Thoracic aorta (tissue), 2 donors: ENCODE results near the gene PRDM5. TPM values are rescaled to one million over a fixed set of nuclear protein-coding genes. Genes with fewer than 3 reads are reported as not detected.

Source experiments
- ATAC-seq: fragments of 150-250 bp; one replicate; pipeline ENCODE4 v1.8.0; 2017; ENCODE audit warnings: low read depth; ENCODE audit not compliant: insufficient number of reproducible peaks, low FRiP score
- DNase-seq: peaks from one replicate; pipeline ENCODE4 v3.0.0-alpha.2; 2020; ENCODE audit warnings: low spot score
- H3K27ac ChIP-seq, 2 donors: fragments of 200-600 bp; sonication (generic); 1 replicate in 1 of 2; 2 replicates in 1 of 2; pipeline ENCODE4 v1.5.1; 2016; ENCODE audit warnings: mild to moderate bottlenecking in 2 of 2, moderate library complexity in 2 of 2
- H3K27me3 ChIP-seq: fragments of 200-600 bp; sonication (generic); replicated peaks from 2 replicates; pipeline ENCODE4 v1.6.0; 2016; ENCODE audit warnings: mild to moderate bottlenecking; ENCODE audit not compliant: insufficient read depth
- H3K36me3 ChIP-seq: fragments of 200-600 bp; sonication (generic); one replicate; pipeline ENCODE4 v1.5.1; 2016
- H3K4me1 ChIP-seq, 2 donors: fragments of 200-600 bp; sonication (generic); 1 replicate in 1 of 2; 2 replicates in 1 of 2; pipeline versions ENCODE4 v1.5.1 to v1.6.0; 2016; ENCODE audit warnings: low read depth in 2 of 2, mild to moderate bottlenecking in 1 of 2; ENCODE audit not compliant: control insufficient read depth in 1 of 2
- H3K4me3 ChIP-seq: fragments of 200-600 bp; sonication (generic); 2 replicates; pipeline ENCODE4 v1.5.1; 2016; ENCODE audit warnings: mild to moderate bottlenecking
- H3K9me3 ChIP-seq: fragments of 200-600 bp; sonication (generic); 2 replicates; pipeline ENCODE4 v1.5.1; 2016
- CTCF ChIP-seq: fragments of 200-600 bp; sonication (generic); IDR thresholded peaks from one replicate; pipeline ENCODE4 v1.5.1; 2019; ENCODE audit warnings: antibody characterized with exemption
- total RNA-seq, 2 donors: library from RNA; depleted of rRNA; stranded (reverse); fragments of >200 nt; gene quantifications; one replicate each; pipeline versions ENCODE4 v1.1.0 to v1.2.3, GENCODE V29; 2016

The PRDM5 gene
- total RNA-seq = 10 to 100 TPM; 16.6 to 19.9 TPM

- peaks cover 14 to 22% of the 10 kb centered on the region in 2 donors for H3K4me1 ChIP-seq
- H3K36me3 ChIP-seq = no peaks in the 10 kb centered on the region
- ATAC-seq = peak; percentile 56
- peak; percentile 11 for DNase-seq
- peak within 1 kb of the TSS; percentile 88 to 92 for H3K27ac ChIP-seq
- peak within 1 kb of the TSS; percentile 86 for H3K4me3 ChIP-seq
- H3K9me3 ChIP-seq = no peaks in the 10 kb centered on the region
- no peaks in the 10 kb centered on the region for H3K27me3 ChIP-seq
- no peak for TF ChIP-seq CTCF
These were observed at the start of gene PRDM5 for GRCh38 chr4:120922381-120923206. TSS of gene PRDM5 (minus strand) at chr4:120922726. CDS start at chr4:120922608, 118 bp downstream.

- DNase-seq (no peak), ATAC-seq (no peak)
- no peaks in the 10 kb centered on the region for H3K9me3 ChIP-seq
- H3K27ac ChIP-seq = no peak overlapping the region
- TF ChIP-seq CTCF = no peak
- H3K27me3 ChIP-seq = no peaks in the 10 kb centered on the region
- H3K4me3 ChIP-seq = no peak overlapping the region
- H3K4me1 ChIP-seq = no peaks in the 10 kb centered on the region
- H3K36me3 ChIP-seq = no peaks in the 10 kb centered on the region
These were observed 49.4 kb upstream of the PRDM5 start for GRCh38 chr4:120971884-120972283.

- no peak overlapping the region for H3K27ac ChIP-seq
- no peak for TF ChIP-seq CTCF
- no peaks in the 10 kb centered on the region for H3K9me3 ChIP-seq
These were observed 43.4 kb upstream of the PRDM5 start for GRCh38 chr4:120965938-120966337.

GRCh38 chr4:120964596-120964995 lies 42.1 kb upstream of the PRDM5 start:
- Histone ChIP-seq H3K27me3 (no peaks in the 10 kb centered on the region), H3K27ac (no peak overlapping the region), H3K36me3 (no peaks in the 10 kb centered on the region), H3K4me1 (no peaks in the 10 kb centered on the region), H3K9me3 (no peaks in the 10 kb centered on the region), H3K4me3 (no peak overlapping the region)
- ATAC-seq = no peak
- no peak for TF ChIP-seq CTCF
- DNase-seq = no peak

More at GRCh38 chr4:120965938-120966337, 43.4 kb upstream of the PRDM5 start:
- Histone ChIP-seq H3K4me1 (no peaks in the 10 kb centered on the region), H3K4me3 (no peak overlapping the region), H3K27me3 (no peaks in the 10 kb centered on the region), H3K36me3 (no peaks in the 10 kb centered on the region)
- DNase-seq = no peak
- no peak for ATAC-seq

GRCh38 chr4:120963449-120963848 lies 40.9 kb upstream of the PRDM5 start:
- ATAC-seq = no peak

More at GRCh38 chr4:120963449-120963848, 40.9 kb upstream of the PRDM5 start:
- Histone ChIP-seq H3K27me3 (no peaks in the 10 kb centered on the region), H3K4me1 (no peaks in the 10 kb centered on the region), H3K36me3 (no peaks in the 10 kb centered on the region), H3K9me3 (no peaks in the 10 kb centered on the region), H3K27ac (no peak overlapping the region), H3K4me3 (no peak overlapping the region)
- TF ChIP-seq CTCF = no peak
- no peak for DNase-seq
